ENCODE measurements around the gene NRXN3.

Gene NRXN3

GRCh38 chr14:79583738-79584408, 1413.7 kb downstream of the NRXN3 start:
- H3K4me3 ChIP-seq (ENCODE audit: low read depth, low read length): no peak overlapping the region

GRCh38 chr14:79584679-79585078, 1414.5 kb downstream of the NRXN3 start:
- no peak overlapping the region for H3K4me3 ChIP-seq (ENCODE audit: low read depth, low read length)

- no peak overlapping the region for H3K4me3 ChIP-seq (ENCODE audit: low read depth, low read length)
Measured at GRCh38 chr14:79585845-79586244, 1415.7 kb downstream of the NRXN3 start.

GRCh38 chr14:79586416-79586815, 1416.2 kb downstream of the NRXN3 start:
- no peak overlapping the region for H3K4me3 ChIP-seq (ENCODE audit: low read depth, low read length)

- no peak overlapping the region for H3K4me3 ChIP-seq (ENCODE audit: low read depth, low read length)
Measured at GRCh38 chr14:79586989-79587598, 1416.9 kb downstream of the NRXN3 start.

GRCh38 chr14:79587875-79588274, 1417.7 kb downstream of the NRXN3 start:
- no peak overlapping the region for H3K4me3 ChIP-seq (ENCODE audit: low read depth, low read length)

GRCh38 chr14:79588398-79588797, 1418.2 kb downstream of the NRXN3 start:
- no peak overlapping the region for H3K4me3 ChIP-seq (ENCODE audit: low read depth, low read length)

- H3K4me3 ChIP-seq (ENCODE audit: low read depth, low read length): no peak overlapping the region
Measured at GRCh38 chr14:79596551-79596950, 1426.4 kb downstream of the NRXN3 start.

- H3K4me3 ChIP-seq (ENCODE audit: low read depth, low read length): no peak overlapping the region
Measured at GRCh38 chr14:79597566-79597965, 1427.4 kb downstream of the NRXN3 start.

- no peak overlapping the region for H3K4me3 ChIP-seq (ENCODE audit: low read depth, low read length)
Measured at GRCh38 chr14:79598339-79598738, 1428.2 kb downstream of the NRXN3 start.

GRCh38 chr14:79599239-79599638, 1429.1 kb downstream of the NRXN3 start:
- H3K4me3 ChIP-seq (ENCODE audit: low read depth, low read length): no peak overlapping the region

GRCh38 chr14:79600406-79600805, 1430.2 kb downstream of the NRXN3 start:
- H3K4me3 ChIP-seq (ENCODE audit: low read depth, low read length): no peak overlapping the region

GRCh38 chr14:79601579-79601978, 1431.4 kb downstream of the NRXN3 start:
- H3K4me3 ChIP-seq (ENCODE audit: low read depth, low read length): no peak overlapping the region

- no peak overlapping the region for H3K4me3 ChIP-seq (ENCODE audit: low read depth, low read length)
Measured at GRCh38 chr14:79602045-79602444, 1431.9 kb downstream of the NRXN3 start.

- H3K4me3 ChIP-seq (ENCODE audit: low read depth, low read length): no peak overlapping the region
Measured at GRCh38 chr14:79602742-79603141, 1432.6 kb downstream of the NRXN3 start.

- H3K4me3 ChIP-seq (ENCODE audit: low read depth, low read length): no peak overlapping the region
Measured at GRCh38 chr14:79605849-79606248, 1435.7 kb downstream of the NRXN3 start.

- H3K4me3 ChIP-seq (ENCODE audit: low read depth, low read length): no peak overlapping the region
Measured at GRCh38 chr14:79608446-79608845, 1438.3 kb downstream of the NRXN3 start.

- H3K4me3 ChIP-seq (ENCODE audit: low read depth, low read length): no peak overlapping the region
Measured at GRCh38 chr14:79613625-79614024, 1443.5 kb downstream of the NRXN3 start.

GRCh38 chr14:79614448-79614847, 1444.3 kb downstream of the NRXN3 start:
- no peak overlapping the region for H3K4me3 ChIP-seq (ENCODE audit: low read depth, low read length)

- no peak overlapping the region for H3K4me3 ChIP-seq (ENCODE audit: low read depth, low read length)
Measured at GRCh38 chr14:79627058-79627457, 1456.9 kb downstream of the NRXN3 start.

GRCh38 chr14:79629411-79630287, 1459.5 kb downstream of the NRXN3 start:
- no peak overlapping the region for H3K4me3 ChIP-seq (ENCODE audit: low read depth, low read length)

Measured in iPS-11a (cell line).